ENCODE results near the gene SLAMF1.
A peak's percentile ranks its signal among the peaks of the same experiment; 100 is the strongest.
"Not testable (repeated sequence)": the region's sequence is repeated elsewhere in the genome, so short reads cannot be mapped to it uniquely, and the experiment has no call there.

Gene SLAMF1

DNA sequence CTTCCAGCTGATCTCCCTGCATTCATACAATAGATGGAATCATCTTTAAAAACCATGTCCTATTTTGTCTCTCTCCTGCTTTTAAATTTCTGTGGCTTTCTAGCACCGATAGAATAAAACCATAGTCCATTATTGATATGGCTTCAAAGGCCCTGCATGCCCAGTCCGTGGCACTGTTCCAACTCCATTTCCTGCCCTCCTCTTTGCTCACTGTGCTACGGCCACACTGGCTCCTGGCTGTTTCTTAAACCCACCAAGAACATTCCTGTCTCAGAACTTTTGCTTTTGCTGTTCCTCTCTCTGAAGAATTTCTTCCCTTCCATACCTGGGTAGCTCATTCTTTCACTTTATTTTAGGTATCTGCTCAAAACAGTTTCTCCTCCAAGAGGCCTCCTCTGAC, 7.2 kb downstream of the SLAMF1 start:
- DNase-seq (ENCODE audit: low read depth), result no peak

- no peak for DNase-seq (ENCODE audit: low read depth)
Measured at GRCh38 chr1:160638926-160639325, 7.9 kb downstream of the SLAMF1 start.

DNA sequence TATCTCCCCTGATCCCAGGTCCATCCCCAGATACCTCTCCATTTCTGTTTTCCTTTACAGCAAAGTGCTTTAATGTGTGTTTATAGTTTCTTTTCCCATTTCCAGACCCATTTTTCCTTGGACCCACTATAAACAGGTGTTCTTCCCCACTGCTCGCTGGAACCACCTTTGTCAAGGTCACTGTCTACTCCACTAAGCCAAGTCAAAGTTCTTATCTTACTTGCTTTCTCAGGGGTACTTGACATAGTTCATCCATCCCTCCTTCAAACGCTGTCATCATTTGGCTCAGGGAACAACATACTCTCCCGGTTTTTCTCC, 8.3 kb downstream of the SLAMF1 start:
- no peak for DNase-seq (ENCODE audit: low read depth)

GRCh38 chr1:160637821-160638539, 8.9 kb downstream of the SLAMF1 start:
- DNase-seq (ENCODE audit: low read depth), result peak; percentile 53

DNA sequence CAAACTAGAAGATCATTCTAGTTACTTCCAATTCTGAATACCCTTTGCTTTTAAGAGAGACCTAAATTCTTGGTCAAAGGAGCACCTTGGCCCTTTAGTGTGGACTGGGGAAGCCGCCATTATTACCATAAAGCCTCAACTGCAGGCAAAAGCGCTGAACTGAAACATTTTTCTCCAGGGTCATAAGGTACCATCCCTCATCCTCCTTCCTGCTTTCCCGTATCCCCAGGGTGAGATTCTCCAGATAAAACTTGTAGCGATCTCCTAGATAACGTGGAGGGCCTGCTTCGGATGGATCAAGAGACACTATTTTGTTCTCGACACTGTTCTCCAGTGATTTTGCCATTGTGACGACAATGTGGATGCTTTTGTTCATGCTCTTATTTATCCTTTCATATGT, 9.8 kb downstream of the SLAMF1 start:
- DNase-seq (ENCODE audit: low read depth), result no peak

- no peak for DNase-seq (ENCODE audit: low read depth)
Measured at GRCh38 chr1:160636547-160636946, 10.3 kb downstream of the SLAMF1 start.

GRCh38 chr1:160636076-160636475, 10.8 kb downstream of the SLAMF1 start:
- DNase-seq (ENCODE audit: low read depth), result no peak

DNA sequence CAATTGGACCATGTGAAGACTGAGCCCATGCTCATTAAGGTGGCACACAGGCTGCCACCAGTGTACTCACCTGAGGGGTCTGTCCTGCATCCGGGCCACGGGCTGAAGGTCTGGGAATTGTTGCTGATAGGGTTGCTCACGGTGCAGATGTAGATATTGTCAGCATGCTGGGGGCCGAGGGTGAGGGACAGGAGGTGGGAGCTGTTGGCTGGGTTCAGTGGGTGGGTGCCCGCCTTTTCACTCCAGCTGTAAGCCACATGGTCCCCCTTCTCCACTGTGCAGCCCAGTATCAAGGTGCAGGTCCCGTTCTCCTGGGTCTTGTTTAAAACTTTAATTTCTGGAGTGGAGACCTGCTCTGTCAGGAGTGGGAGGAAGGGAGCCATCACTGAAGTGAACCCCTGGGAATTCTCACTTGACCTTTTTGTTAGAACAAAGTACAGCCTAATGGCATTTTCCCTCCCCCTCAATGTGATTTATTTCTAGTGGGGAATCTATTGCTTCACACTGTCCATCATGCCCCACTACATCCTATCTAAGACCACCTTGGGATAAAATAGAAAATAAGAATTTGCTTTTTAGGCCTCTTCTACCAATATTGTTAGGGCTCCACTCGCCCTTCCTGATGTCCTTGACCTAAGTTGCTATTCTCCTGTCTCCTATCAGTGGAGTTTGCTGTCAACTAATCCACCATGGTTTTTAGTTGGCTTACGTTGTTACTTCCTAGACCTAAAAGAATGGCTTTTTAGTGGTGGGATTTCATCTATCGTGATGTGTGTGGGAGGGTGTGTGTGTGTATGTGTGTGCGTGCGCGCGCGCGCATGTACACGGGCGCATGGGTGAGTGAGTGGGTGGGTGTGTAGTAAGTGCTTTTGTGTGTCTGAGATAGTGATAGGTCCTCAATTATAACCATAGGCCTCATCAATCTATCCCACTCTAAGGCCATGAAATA, 12.0 kb downstream of the SLAMF1 start:
- no peak for DNase-seq (ENCODE audit: low read depth)

DNA sequence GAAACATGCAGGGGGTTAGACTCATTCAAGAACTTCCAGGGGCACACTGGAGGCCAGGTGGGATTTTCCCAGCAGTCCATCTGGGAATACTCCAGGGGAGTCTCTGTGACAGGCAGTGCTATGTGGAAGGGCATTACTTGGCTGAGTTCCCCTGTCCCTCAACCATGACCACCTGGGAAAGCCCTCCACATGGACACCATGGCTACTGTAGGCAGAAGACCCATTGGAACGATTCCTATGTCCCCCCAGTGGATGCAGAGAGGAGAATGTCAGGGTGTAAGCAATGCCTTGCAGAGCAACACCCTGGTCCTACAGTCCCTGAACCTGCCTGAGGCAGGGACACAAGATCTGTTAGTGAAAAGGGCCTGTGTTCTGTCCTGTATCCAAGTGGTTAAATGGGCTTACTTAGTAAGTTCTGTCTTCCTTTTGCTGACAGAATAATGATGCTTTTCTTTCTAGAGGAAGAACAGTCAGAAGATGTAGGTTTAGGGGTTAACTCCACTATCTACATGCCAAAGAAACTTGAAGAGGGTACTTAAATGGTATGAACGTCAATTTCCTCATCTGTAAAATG, 13.4 kb downstream of the SLAMF1 start:
- no peak for DNase-seq (ENCODE audit: low read depth)

GRCh38 chr1:160631983-160632625, 14.7 kb downstream of the SLAMF1 start:
- DNase-seq (ENCODE audit: low read depth), result no peak

- no peak for DNase-seq (ENCODE audit: low read depth)
Measured at GRCh38 chr1:160630523-160631451, 16.1 kb downstream of the SLAMF1 start.

GRCh38 chr1:160629286-160630210, 17.3 kb downstream of the SLAMF1 start:
- DNase-seq (ENCODE audit: low read depth), result peak; percentile 52

GRCh38 chr1:160628799-160629263, 18.0 kb downstream of the SLAMF1 start:
- no peak for DNase-seq (ENCODE audit: low read depth)

- DNase-seq (ENCODE audit: low read depth), result not testable (repeated sequence)
Measured at GRCh38 chr1:160627677-160628289, 19.1 kb downstream of the SLAMF1 start.

- no peak for DNase-seq (ENCODE audit: low read depth)
Measured at GRCh38 chr1:160626509-160627342, 20.1 kb downstream of the SLAMF1 start.

GRCh38 chr1:160625725-160626498, 20.9 kb downstream of the SLAMF1 start:
- DNase-seq (ENCODE audit: low read depth), result peak; percentile 39

- no peak for DNase-seq (ENCODE audit: low read depth)
Measured at GRCh38 chr1:160625321-160625720, 21.5 kb downstream of the SLAMF1 start.

GRCh38 chr1:160624464-160624863, 22.4 kb downstream of the SLAMF1 start:
- DNase-seq (ENCODE audit: low read depth), result no peak
